ENCODE results near the gene USP6.
"Not testable (repeated sequence)": the region's sequence is repeated elsewhere in the genome, so short reads cannot be mapped to it uniquely, and the experiment has no call there.

USP6 gene

GRCh38 chr17:5203178-5203907 is 87.5 kb downstream of the USP6 start:
- DNase-seq, result no peak
- Histone ChIP-seq H3K4me3 (ENCODE audit: low read depth, low read length) (no peak overlapping the region), H3K4me1 (no peaks in the 10 kb centered on the region), H3K27me3 (no peaks in the 10 kb centered on the region), H3K36me3 (no peaks in the 10 kb centered on the region), H3K9me3 (no peaks in the 10 kb centered on the region)
- no peak for TF ChIP-seq CTCF (IDR thresholded peaks at IDR 0.05; ENCODE audit: low read depth, low read length)

- TF ChIP-seq CTCF (IDR thresholded peaks at IDR 0.05; ENCODE audit: low read depth, low read length), result no peak
- no peak for DNase-seq
Measured at GRCh38 chr17:5203908-5204294, 88.1 kb downstream of the USP6 start.

DNA sequence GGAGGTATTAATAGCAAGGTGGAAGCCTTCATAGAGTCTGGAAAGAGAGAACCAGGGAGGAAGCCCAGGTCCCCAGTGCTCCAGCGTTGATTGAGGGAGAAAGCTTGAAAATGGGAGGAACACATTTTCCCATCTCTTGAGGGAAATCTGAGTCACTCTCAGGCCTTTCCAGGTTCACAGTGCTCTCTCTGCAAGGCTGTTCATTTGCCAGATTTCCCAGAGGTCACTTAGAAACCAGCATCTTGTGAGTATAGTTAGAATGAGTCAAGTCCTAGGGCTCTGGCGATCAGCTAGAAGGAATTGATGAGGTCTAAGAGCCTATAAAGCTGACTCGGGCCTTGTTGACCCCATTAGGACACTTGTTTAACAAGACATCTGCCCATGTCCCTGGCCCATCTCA is 93.6 kb downstream of the USP6 start:
- TF ChIP-seq CTCF (IDR thresholded peaks at IDR 0.05; ENCODE audit: low read depth, low read length), result no peak
- DNase-seq, result no peak
- H3K27me3 ChIP-seq, result no peaks in the 10 kb centered on the region
- no peak overlapping the region for H3K4me3 ChIP-seq (ENCODE audit: low read depth, low read length)
- H3K36me3 ChIP-seq, result no peaks in the 10 kb centered on the region
- H3K9me3 ChIP-seq, result no peaks in the 10 kb centered on the region
- no peaks in the 10 kb centered on the region for H3K4me1 ChIP-seq

More at GRCh38 chr17:5203908-5204294, 88.1 kb downstream of the USP6 start:
- H3K36me3 ChIP-seq, result no peaks in the 10 kb centered on the region
- H3K4me1 ChIP-seq, result no peaks in the 10 kb centered on the region
- no peaks in the 10 kb centered on the region for H3K27me3 ChIP-seq
- no peak overlapping the region for H3K4me3 ChIP-seq (ENCODE audit: low read depth, low read length)
- no peaks in the 10 kb centered on the region for H3K9me3 ChIP-seq

GRCh38 chr17:5210091-5210490 is 94.3 kb downstream of the USP6 start:
- H3K4me1 ChIP-seq, result no peaks in the 10 kb centered on the region
- no peaks in the 10 kb centered on the region for H3K9me3 ChIP-seq
- no peaks in the 10 kb centered on the region for H3K36me3 ChIP-seq
- no peaks in the 10 kb centered on the region for H3K27me3 ChIP-seq
- no peak for DNase-seq
- no peak overlapping the region for H3K4me3 ChIP-seq (ENCODE audit: low read depth, low read length)
- TF ChIP-seq CTCF (IDR thresholded peaks at IDR 0.05; ENCODE audit: low read depth, low read length), result no peak

DNA sequence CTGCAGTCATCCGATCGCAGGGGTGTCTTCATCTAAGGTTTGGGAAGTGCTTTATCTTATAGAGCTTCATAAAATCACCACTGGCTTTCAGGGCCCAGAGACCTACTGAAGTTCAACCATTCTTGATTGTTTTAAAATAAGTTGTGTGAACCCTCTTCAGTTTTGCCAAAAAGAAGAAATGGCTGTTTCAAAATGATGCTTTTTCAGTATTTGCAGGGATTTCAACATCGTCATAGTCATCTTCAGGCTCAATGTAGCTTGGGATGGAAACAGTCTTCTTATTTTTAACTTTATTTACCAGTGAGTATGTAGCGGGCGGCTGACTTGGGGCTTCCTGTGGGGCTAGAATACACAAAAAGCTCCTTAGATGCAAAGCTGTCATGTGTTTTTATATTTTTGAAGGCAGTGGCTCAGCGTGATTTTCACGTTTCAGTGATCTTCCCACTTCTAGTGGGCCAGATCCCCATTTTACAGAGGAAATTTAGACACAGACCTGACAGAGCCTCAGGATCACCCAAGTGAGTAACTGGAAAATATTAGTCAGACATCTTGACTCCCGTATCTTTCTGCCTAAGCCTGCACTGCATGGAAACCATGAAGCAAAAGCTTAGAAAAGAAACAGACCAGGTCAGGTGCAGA is 94.9 kb downstream of the USP6 start:
- H3K9me3 ChIP-seq, result no peaks in the 10 kb centered on the region
- H3K27me3 ChIP-seq, result no peaks in the 10 kb centered on the region
- no peaks in the 10 kb centered on the region for H3K4me1 ChIP-seq
- no peak for TF ChIP-seq CTCF (IDR thresholded peaks at IDR 0.05; ENCODE audit: low read depth, low read length)
- no peak overlapping the region for H3K4me3 ChIP-seq (ENCODE audit: low read depth, low read length)
- no peaks in the 10 kb centered on the region for H3K36me3 ChIP-seq
- no peak for DNase-seq

DNA sequence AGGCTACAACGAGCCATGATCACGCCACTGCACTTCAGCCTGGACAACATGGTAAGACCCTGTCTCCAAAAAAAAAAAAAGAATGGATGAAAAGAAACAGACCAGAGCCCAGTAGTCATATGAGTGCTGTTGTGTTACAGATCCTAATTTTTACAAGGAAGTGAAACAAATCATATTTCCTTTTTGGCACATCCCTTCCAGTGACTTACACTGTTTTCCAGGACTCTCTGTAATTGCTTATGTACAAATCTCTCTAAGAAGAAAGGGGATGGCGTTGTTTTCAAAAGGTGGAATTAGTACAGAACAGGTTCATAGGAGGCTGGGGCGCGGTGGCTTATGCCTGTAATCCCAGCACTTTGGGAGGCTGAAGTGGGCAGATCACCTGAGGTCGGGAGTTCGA is 95.6 kb downstream of the USP6 start:
- H3K9me3 ChIP-seq, result no peaks in the 10 kb centered on the region
- H3K4me1 ChIP-seq, result no peaks in the 10 kb centered on the region
- no peaks in the 10 kb centered on the region for H3K27me3 ChIP-seq
- no peak for DNase-seq
- no peak overlapping the region for H3K4me3 ChIP-seq (ENCODE audit: low read depth, low read length)
- H3K36me3 ChIP-seq, result no peaks in the 10 kb centered on the region
- TF ChIP-seq CTCF (IDR thresholded peaks at IDR 0.05; ENCODE audit: low read depth, low read length), result no peak

DNA sequence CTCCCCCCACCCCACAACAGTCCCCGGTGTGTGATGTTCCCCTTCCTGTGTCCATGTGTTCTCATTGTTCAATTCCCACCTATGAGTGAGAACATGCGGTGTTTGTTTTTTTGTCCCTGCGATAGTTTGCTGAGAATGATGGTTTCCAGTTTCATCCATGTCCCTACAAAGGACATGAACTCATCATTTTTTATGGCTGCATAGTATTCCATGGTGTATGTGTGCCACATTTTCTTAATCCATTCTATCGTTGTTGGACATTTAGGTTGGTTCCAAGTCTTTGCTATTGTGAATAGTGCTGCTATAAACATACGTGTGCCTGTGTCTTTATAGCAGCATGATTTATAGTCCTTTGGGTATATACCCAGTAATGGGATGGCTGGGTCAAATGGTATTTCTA is 101.7 kb downstream of the USP6 start:
- not testable (repeated sequence) for H3K4me3 ChIP-seq (ENCODE audit: low read depth, low read length); DNase-seq; H3K27me3 ChIP-seq; H3K9me3 ChIP-seq; H3K4me1 ChIP-seq; H3K36me3 ChIP-seq
